ENCODE data around the gene DDX39A.

The DDX39A gene

DNA sequence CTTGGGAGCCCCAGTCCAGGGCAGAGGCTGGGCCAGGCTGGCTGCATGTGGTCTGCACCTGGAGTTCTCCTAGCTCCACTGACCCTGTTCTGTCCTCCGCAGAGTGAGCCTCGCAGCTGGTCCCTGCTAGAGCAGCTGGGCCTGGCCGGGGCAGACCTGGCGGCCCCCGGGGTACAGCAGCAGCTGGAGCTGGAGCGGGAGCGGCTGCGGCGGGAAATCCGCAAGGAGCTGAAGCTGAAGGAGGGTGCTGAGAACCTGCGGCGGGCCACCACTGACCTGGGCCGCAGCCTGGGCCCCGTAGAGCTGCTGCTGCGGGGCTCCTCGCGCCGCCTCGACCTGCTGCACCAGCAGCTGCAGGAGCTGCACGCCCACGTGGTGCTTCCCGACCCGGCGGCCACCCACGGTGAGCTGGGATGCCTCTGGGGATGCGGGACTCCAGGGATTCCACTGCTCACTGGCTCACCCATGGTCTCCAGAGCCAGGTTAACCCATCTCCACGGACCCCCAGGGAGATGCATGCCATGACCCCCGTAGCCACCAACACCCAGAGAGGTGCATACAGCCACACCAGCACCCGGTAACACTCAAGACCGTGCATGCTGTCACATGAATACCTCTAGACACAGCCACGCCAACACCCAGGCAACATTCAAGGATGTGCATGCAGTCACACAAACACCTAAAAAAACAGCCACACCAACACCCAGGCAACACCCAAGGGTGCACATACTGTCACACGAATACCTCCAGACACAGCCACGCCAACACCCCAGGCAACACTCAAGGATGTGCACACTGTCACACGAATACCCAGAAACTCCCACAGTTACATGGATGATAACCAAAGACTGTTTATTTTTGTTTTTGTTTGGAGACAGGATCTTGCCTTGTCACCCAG lies 22.1 kb upstream of the DDX39A start:
- peak overlapping the region; percentile 85 for H3K4me3 Mint-ChIP-seq
- H3K9me3 Mint-ChIP-seq: no peaks in the 10 kb centered on the region
- peaks cover 31% of the 10 kb centered on the region for H3K36me3 Mint-ChIP-seq (ENCODE audit: low read depth)
- peaks cover 48% of the 10 kb centered on the region for H3K4me1 Mint-ChIP-seq (ENCODE audit: low read depth)
- H3K27ac Mint-ChIP-seq: peak overlapping the region; percentile 86
- no peaks in the 10 kb centered on the region for H3K27me3 Mint-ChIP-seq

DNA sequence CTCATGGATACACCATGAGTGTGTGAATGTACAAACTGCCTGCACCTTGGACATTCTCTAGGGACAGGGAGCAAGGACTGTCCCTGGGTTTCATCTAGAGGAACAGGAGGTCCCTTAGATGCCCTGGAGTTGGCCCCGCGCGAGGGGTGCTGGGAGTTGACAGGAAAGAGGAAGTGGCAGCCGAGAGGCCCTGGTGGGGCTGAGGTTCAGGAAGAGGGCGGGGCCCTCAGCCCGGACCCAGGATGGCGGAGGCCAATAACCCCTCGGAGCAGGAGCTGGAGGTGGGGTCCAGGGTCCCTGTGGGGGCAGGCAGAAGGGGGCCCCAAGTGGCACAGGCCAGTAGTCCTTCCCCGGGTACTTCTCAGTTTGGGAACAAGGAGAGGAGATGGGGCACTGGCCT lies 20.9 kb upstream of the DDX39A start:
- H3K36me3 Mint-ChIP-seq (ENCODE audit: low read depth): peaks cover 25% of the 10 kb centered on the region
- no peaks in the 10 kb centered on the region for H3K9me3 Mint-ChIP-seq
- H3K27ac Mint-ChIP-seq: peak overlapping the region; percentile 86

DNA sequence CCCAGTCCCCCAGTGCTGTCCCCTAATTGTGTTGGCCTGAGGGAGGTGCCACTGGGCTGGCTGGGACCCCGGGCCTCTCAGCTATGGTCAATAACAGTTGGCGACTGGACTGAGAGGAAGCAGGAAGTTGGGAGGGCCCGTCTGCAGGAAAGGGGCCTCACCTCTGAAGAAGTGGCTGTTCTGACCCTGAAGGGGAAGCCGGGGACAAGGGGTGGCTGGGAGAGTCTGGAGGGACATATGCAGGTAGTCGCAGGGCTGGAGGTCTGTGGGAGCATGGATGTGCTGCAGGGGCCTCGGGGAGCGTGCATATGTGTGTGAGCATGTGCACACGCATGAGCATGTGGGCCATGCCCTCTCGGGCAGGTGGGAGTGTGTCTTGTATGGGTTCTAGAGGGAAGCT lies 19.9 kb upstream of the DDX39A start:
- Mint-ChIP-seq H3K4me1 (ENCODE audit: low read depth) (peaks cover 62% of the 10 kb centered on the region), H3K9me3 (no peaks in the 10 kb centered on the region), H3K27ac (peak overlapping the region; percentile 86), H3K27me3 (no peaks in the 10 kb centered on the region), H3K36me3 (ENCODE audit: low read depth) (peaks cover 17% of the 10 kb centered on the region), H3K4me3 (peak overlapping the region; percentile 85)

More for the DNA sequence above, 20.9 kb upstream of the DDX39A start:
- Mint-ChIP-seq H3K27me3 (no peaks in the 10 kb centered on the region), H3K4me1 (ENCODE audit: low read depth) (peaks cover 52% of the 10 kb centered on the region), H3K4me3 (peak overlapping the region; percentile 85)

DNA sequence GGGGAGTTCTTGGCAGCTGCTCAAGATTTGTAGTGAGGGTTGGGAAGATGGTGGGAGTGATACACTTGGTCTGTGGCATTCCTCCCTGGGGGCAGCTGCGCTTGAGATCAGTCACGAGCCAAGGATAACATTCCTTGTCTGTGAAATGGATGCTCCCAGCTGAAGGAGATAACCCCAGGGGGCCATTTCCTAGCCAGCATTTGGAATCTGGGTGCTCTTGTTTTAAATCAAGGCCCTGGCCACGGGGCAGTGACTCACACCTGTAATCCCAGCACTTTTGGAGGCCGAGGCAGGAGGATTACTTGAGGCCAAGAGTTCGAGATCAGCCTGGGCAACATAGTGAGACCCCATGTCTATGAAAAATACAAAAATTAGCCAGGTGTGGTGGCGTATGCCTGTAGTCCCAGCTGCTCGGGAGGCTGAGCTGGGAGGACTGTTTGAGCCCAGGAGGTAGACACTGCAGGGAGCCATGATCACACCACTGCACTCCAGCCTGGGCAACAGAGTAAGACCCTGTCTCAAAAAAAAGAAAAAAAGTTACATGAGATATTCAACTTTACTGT lies 18.5 kb upstream of the DDX39A start:
- peaks cover 7% of the 10 kb centered on the region for H3K36me3 Mint-ChIP-seq (ENCODE audit: low read depth)
- H3K9me3 Mint-ChIP-seq: no peaks in the 10 kb centered on the region
- peak overlapping the region; percentile 15 for H3K27ac Mint-ChIP-seq
- peaks cover 62% of the 10 kb centered on the region for H3K4me1 Mint-ChIP-seq (ENCODE audit: low read depth)
- H3K4me3 Mint-ChIP-seq: no peak overlapping the region
- H3K27me3 Mint-ChIP-seq: no peaks in the 10 kb centered on the region

DNA sequence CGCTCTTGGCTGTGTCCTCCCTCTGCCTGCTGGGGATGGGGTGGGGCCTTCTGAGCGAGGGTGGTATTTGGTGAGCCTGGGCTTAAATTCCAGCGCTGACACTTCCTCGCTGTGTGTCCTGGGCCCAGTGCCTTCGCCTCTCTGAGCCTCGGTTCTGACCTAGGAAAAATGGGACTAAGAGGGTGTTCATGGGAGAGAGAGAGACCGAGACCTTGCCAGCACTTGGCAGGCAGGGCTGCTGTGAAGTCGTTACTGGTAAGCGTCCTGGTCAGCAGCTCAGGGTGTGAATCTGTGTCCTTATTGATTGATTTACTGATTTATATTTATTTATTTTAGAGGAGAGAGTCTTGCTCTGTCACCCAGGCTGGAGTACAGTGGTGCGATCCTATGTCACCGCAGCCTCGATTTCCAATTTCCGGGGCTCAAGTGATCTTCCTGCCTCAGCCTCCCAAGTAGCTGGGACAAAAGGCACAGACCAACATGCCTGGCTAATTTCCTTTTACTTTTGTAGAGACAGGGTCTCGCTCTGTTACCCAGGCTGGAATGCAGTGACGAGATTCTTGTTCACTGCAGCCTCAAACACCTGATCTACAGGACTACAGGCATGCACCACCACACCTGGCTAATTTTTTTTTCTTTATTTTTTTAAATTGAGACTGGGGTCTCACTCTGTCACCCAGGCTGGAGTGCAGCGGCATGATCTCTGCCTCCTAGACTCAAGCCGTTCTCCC lies 16.3 kb upstream of the DDX39A start:
- Mint-ChIP-seq H3K4me3 (peak overlapping the region; percentile 39), H3K9me3 (no peaks in the 10 kb centered on the region), H3K4me1 (ENCODE audit: low read depth) (peaks cover 67% of the 10 kb centered on the region), H3K27ac (peak overlapping the region; percentile 40), H3K36me3 (ENCODE audit: low read depth) (no peaks in the 10 kb centered on the region), H3K27me3 (peaks cover 4% of the 10 kb centered on the region)

DNA sequence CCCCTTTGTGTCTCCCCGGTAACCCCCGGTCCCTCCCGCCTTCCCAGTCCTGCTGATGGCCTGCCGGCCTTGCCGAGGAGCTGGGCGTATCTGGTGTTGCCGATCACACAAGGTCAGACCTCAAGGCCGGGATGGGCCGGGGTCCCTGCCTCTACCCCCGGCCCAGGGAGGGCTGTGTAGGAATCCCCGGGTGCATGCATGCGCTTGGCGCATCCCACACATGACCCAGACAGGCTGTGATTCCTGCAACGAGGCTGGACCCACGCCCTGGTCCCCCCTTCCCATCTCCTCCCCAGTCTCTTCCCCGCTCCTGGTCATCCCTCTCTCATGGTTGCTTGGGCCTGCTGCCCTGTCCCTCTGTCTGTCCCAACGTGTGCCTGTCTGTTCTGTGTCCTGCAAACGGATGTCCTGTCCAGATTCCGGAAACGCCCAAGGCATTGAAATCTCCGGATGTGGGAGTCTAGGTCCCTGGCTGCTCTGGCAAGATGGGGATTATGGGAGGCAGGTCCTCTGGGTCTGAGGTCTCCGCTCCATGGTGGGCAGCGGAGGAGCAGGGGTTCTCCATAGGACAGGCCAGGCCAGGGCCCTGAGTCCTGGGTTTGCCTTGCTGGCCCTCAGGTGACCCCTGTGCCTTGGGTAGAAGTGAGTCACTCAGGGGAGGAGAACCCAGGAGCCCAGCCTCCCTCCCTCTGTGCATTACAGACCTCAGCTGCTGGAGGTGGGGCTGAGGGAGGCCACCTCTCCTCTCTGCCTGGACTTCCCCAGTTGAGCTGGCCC lies 15.6 kb upstream of the DDX39A start:
- Mint-ChIP-seq H3K9me3 (no peaks in the 10 kb centered on the region), H3K4me3 (peak overlapping the region; percentile 82), H3K36me3 (ENCODE audit: low read depth) (no peaks in the 10 kb centered on the region), H3K27ac (peak overlapping the region; percentile 87), H3K27me3 (peaks cover 5% of the 10 kb centered on the region), H3K4me1 (ENCODE audit: low read depth) (peaks cover 60% of the 10 kb centered on the region)

DNA sequence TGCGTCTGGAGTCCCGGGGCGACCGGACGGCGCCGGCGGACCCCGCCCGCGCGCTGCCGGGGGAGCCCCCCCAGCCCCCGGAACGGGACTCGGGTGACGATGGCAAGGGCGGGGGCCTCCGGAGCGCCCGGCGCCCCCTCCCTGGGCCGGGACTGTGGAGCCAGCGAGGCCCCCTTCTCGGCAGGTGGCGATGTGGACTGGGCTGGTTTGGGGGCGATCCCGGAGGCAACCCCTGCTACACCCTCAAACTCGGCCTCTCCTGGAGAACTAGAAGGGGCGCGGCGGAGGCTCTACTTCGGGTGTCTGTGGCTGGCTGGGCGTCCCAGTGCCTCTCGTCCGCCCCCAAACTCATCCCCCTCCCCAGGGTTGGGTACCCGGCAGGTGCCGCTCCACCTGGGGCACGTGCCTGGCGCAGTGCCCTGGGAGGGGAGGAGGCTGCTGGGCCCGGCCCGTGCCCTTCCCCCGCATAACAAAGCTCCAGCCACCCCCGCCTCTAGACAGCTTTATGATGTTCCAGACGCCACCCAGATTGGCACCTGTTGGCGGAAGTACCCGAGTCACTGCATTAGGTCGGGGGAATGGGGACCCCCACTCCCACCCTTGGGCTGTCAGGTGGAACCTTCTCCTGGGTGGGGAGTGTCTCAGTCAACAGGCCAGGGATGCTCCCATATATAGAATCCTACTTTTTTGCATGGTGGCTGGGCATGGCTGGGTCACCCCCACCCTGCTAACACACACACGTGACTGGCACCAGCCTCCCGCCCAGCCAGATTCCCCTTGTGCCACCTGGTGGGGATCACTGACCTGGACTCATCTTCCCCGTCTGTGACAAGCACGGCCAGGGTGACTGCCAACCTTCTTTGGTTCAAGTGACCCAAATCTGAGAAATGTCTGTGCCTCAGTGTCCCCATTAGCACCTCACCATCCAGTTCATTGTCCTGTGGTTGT lies 14.7 kb upstream of the DDX39A start:
- peak overlapping the region; percentile 82 for H3K4me3 Mint-ChIP-seq
- H3K27me3 Mint-ChIP-seq: peaks cover 5% of the 10 kb centered on the region
- H3K9me3 Mint-ChIP-seq: no peaks in the 10 kb centered on the region
- peaks cover 51% of the 10 kb centered on the region for H3K4me1 Mint-ChIP-seq (ENCODE audit: low read depth)
- peak overlapping the region; percentile 87 for H3K27ac Mint-ChIP-seq
- H3K36me3 Mint-ChIP-seq (ENCODE audit: low read depth): no peaks in the 10 kb centered on the region

DNA sequence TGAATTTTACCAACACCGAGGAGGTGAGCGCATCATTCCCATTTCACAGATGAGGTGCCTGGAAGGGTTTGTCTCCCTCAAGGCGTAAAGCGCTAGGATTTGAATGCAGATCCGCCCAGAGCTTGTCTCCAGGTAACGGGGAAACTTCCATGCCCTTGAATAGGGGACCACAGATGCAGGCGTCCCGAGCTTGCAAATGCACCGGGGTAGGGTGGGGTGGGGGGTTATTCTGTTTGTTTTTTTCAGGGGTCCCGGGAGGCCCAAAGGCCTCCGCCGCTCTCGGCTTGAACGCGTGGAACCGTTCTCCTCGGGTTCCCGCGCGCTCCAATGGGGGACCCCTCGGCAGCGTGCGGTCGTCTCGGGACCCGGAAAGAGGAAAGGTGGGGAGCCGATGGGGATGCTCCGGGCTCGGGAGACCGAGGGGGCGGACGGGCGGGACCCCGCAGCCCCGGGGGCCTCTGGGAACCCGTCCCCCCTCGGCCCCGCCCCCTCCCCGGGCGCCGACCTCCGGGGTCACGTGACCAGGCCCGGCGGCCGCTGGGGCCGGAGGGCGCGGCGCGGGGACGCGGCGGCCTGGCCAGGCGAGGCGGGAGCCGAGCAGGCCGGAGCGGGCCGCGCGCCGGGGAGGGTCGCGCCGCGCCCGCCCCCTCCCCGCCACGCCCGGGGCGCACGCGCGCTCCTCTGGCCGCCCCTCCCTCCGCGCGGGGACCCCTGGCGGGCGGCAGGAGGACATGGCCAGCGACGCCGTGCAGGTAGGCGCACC lies 13.8 kb upstream of the DDX39A start, which contains the start of gene PKN1:
TSS of gene PKN1 (plus strand) at position 516 of the 763 bp plus-strand sequence. CDS start at position 732, 216 bp downstream.
- H3K4me3 Mint-ChIP-seq: peak within 1 kb of the TSS; percentile 82
- H3K4me1 Mint-ChIP-seq (ENCODE audit: low read depth): peaks cover 43% of the 10 kb centered on the region
- peaks cover 5% of the 10 kb centered on the region for H3K27me3 Mint-ChIP-seq
- no peaks in the 10 kb centered on the region for H3K9me3 Mint-ChIP-seq
- peak within 1 kb of the TSS; percentile 87 for H3K27ac Mint-ChIP-seq
- H3K36me3 Mint-ChIP-seq (ENCODE audit: low read depth): no peaks in the 10 kb centered on the region

DNA sequence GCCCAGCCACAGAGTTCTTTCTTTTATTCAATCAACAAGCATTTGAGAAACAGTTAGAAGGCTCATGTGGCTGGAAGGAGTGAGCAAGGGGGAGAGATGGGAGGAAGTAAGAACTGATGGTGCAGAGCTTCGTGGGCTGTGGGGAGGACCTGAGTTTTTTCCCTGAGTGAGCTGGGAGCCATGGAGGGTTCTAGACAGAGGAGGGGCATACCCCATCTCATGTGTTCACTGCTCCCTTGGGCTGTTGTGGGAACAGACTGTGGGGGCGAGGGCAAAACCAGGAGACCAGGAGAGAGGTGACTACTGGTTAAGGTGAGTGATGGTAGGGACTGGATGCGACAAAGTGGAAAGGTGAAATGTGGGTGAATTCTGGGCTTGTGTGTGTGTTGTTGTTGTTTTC lies 11.6 kb upstream of the DDX39A start:
- Mint-ChIP-seq H3K9me3 (no peaks in the 10 kb centered on the region), H3K27me3 (peaks cover 5% of the 10 kb centered on the region), H3K4me3 (no peak overlapping the region), H3K36me3 (ENCODE audit: low read depth) (no peaks in the 10 kb centered on the region), H3K27ac (peak overlapping the region; percentile 37), H3K4me1 (ENCODE audit: low read depth) (peaks cover 33% of the 10 kb centered on the region)

DNA sequence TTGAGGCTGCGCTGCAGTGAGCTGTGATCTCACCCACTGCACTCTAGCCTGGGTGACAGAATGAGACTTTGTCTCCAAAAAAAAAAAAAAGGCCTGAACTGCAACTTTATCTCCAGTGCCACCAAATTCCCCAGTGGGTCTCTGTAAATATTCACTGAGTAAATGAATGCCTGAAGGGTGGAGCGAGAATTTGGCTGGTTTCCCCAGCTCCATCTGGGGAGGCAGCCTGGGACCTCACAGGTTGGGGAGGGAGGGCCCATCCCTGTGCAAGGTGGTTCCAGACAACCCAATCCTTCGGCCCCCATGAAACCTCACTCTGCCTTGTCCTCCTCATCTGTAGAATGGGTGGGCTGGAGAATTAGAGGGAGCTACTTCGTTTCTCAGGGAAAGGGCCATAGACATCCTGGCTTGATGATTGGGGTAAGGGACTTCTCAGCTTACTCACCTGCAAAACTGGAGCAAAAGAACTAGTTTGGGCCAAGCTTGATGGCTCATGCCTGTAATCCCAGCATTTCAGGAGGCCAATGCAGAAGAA lies 9.8 kb upstream of the DDX39A start:
- H3K4me1 Mint-ChIP-seq (ENCODE audit: low read depth): peaks cover 17% of the 10 kb centered on the region
- H3K27ac Mint-ChIP-seq: no peak overlapping the region
- H3K36me3 Mint-ChIP-seq (ENCODE audit: low read depth): no peaks in the 10 kb centered on the region
- no peak overlapping the region for H3K4me3 Mint-ChIP-seq
- peaks cover 5% of the 10 kb centered on the region for H3K27me3 Mint-ChIP-seq
- no peaks in the 10 kb centered on the region for H3K9me3 Mint-ChIP-seq

DNA sequence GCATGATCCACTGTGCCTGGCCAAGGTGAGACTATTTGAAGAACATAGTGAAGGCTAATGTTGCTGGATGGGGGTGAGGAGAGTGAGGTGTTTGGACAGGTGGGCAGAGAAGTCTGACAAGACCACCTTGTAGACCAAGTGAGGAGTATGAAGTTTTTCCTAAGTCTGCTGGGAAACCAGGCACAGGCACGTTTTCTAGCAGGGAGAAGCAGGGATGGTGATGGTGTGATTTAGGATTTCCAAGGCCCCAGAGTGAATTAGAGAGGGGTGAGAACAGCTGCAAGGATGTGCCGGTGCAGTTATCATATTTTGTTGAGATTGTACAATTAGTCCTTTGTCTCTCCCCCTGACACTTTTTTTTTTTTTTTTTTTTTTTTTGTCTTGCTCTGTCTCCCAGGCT lies 8.3 kb upstream of the DDX39A start:
- Mint-ChIP-seq H3K27me3 (peaks cover 5% of the 10 kb centered on the region), H3K27ac (no peak overlapping the region), H3K4me3 (no peak overlapping the region), H3K9me3 (no peaks in the 10 kb centered on the region), H3K4me1 (ENCODE audit: low read depth) (peaks cover 13% of the 10 kb centered on the region), H3K36me3 (ENCODE audit: low read depth) (no peaks in the 10 kb centered on the region)

DNA sequence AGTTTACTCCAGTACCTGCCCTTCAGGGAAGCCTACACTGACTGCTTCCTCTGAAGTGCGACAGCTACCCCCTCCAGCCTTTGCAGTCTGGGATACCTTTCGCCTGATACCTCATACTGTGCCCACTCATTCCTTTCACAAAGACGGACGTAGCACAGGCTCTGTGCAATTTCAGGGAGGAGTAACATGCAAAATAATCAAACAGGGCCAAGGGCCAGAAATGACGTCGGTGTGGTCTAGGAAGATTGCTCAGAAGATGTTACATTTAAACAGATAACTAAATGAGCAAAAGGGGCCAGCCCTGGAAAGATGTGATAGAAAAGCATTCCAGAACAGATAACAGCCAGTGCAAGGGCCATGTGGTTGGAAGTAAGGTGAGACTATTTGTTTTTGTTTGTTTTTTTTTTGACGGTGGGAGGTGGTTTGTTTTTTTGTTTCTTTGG lies 6.6 kb upstream of the DDX39A start:
- Mint-ChIP-seq H3K4me3 (no peak overlapping the region), H3K4me1 (ENCODE audit: low read depth) (peaks cover 3% of the 10 kb centered on the region), H3K36me3 (ENCODE audit: low read depth) (no peaks in the 10 kb centered on the region), H3K27ac (no peak overlapping the region), H3K9me3 (no peaks in the 10 kb centered on the region), H3K27me3 (peaks cover 3% of the 10 kb centered on the region)

DNA sequence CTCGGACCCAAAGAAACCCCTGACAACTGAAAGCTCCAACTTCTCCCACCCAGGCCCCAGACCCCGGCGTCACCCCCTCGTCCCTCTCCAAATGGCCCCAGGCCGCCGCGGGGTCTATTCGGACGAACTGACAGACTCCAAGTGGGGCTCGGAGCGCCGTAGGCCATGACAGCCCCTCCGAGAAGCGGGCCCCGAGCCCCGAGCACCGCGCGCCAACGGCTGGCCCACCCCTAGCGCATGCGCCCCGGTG lies 360 bp downstream of the DDX39A start:
- Mint-ChIP-seq H3K36me3 (ENCODE audit: low read depth) (peaks cover 47% of the 10 kb centered on the region), H3K27me3 (no peaks in the 10 kb centered on the region), H3K4me1 (ENCODE audit: low read depth) (peaks cover 48% of the 10 kb centered on the region), H3K27ac (peak overlapping the region; percentile 95), H3K9me3 (peaks cover 4% of the 10 kb centered on the region), H3K4me3 (peak overlapping the region; percentile 90)
